Right forelimb (tissue), 1 donor: ENCODE measurements around the gene ZNF619.

Source experiments
- DNase-seq: peaks from one replicate; pipeline ENCODE4 v3.0.0-alpha.2; 2018

ZNF619 gene

GRCh38 chr3:40465456-40465855 lies 11.5 kb upstream of the ZNF619 start:
- DNase-seq, result no peak

GRCh38 chr3:40468018-40468417 lies 8.9 kb upstream of the ZNF619 start:
- no peak for DNase-seq

- no peak for DNase-seq
These were observed 6.2 kb upstream of the ZNF619 start for GRCh38 chr3:40470701-40471100.

GRCh38 chr3:40477666-40478065 lies 744 bp downstream of the ZNF619 start:
- DNase-seq, result peak; percentile 28

- no peak for DNase-seq
These were observed 10.2 kb downstream of the ZNF619 start for GRCh38 chr3:40487172-40487571.

- no peak for DNase-seq
These were observed 14.0 kb downstream of the ZNF619 start for GRCh38 chr3:40490916-40491315.

- no peak for DNase-seq
These were observed 17.8 kb downstream of the ZNF619 start for GRCh38 chr3:40494698-40495097.

- DNase-seq, result no peak
These were observed 20.4 kb downstream of the ZNF619 start for GRCh38 chr3:40497288-40497687.

- DNase-seq, result no peak
These were observed 23.0 kb downstream of the ZNF619 start for GRCh38 chr3:40499952-40500351.

GRCh38 chr3:40502034-40502433 lies 25.1 kb downstream of the ZNF619 start:
- no peak for DNase-seq

- DNase-seq, result no peak
These were observed 27.9 kb downstream of the ZNF619 start for GRCh38 chr3:40504636-40505430.

- peak; percentile 70 for DNase-seq
These were observed 28.9 kb downstream of the ZNF619 start, which contains the start of gene ZNF620 for GRCh38 chr3:40505599-40506462. ZNF620 (plus strand) TSS chr3:40506039; CDS start chr3:40506353, 314 bp downstream.

GRCh38 chr3:40511031-40511718 lies 34.3 kb downstream of the ZNF619 start:
- no peak for DNase-seq

- no peak for DNase-seq
These were observed 39.3 kb downstream of the ZNF619 start for GRCh38 chr3:40516201-40516600.

GRCh38 chr3:40518067-40518466 lies 41.1 kb downstream of the ZNF619 start:
- DNase-seq, result no peak

GRCh38 chr3:40518848-40519247 lies 41.9 kb downstream of the ZNF619 start:
- DNase-seq, result no peak

- no peak for DNase-seq
These were observed 44.3 kb downstream of the ZNF619 start for GRCh38 chr3:40521254-40521653.

GRCh38 chr3:40523781-40524180 lies 46.9 kb downstream of the ZNF619 start:
- no peak for DNase-seq

GRCh38 chr3:40524222-40524567 lies 47.3 kb downstream of the ZNF619 start:
- DNase-seq, result no peak

GRCh38 chr3:40524568-40525285 lies 47.8 kb downstream of the ZNF619 start, which contains the start of gene ZNF621:
ZNF621 (plus strand) TSS chr3:40524960; CDS start chr3:40525841, 881 bp downstream.
- DNase-seq, result peak; percentile 92

- DNase-seq, result no peak
These were observed 51.5 kb downstream of the ZNF619 start for GRCh38 chr3:40528426-40528825.

- no peak for DNase-seq
These were observed 55.3 kb downstream of the ZNF619 start for GRCh38 chr3:40532252-40532651.

GRCh38 chr3:40534283-40534682 lies 57.4 kb downstream of the ZNF619 start:
- no peak for DNase-seq
